GM12874 (cell line): ENCODE results near the gene MED17.
A peak's percentile ranks its signal among the peaks of the same experiment; 100 is the strongest.

Experiments used
- CTCF ChIP-seq: IDR thresholded peaks from 2 replicates; pipeline ENCODE4 v1.5.1; 2011; ENCODE audit warnings: low read depth, mild to moderate bottlenecking, control low read depth, low read length, moderate library complexity; ENCODE audit not compliant: insufficient read depth

MED17 gene

GRCh38 chr11:93784145-93784934, at the start of gene MED17:
Gene MED17, plus strand, starts transcription at chr11:93784282. Its CDS starts 232 bp downstream, at chr11:93784514.
- peak; percentile 44 for TF ChIP-seq CTCF

- no peak for TF ChIP-seq CTCF
Observed at GRCh38 chr11:93734427-93735222, 49.5 kb upstream of the MED17 start.

- TF ChIP-seq CTCF = no peak
Observed at GRCh38 chr11:93735627-93736026, 48.5 kb upstream of the MED17 start.

- no peak for TF ChIP-seq CTCF
Observed at GRCh38 chr11:93736129-93736528, 48.0 kb upstream of the MED17 start.

GRCh38 chr11:93737904-93738612, 46.0 kb upstream of the MED17 start:
- no peak for TF ChIP-seq CTCF

GRCh38 chr11:93738647-93739081, 45.4 kb upstream of the MED17 start:
- TF ChIP-seq CTCF = no peak
